Activated CD4-positive, alpha-beta T cell treated with anti-CD3 and anti-CD28 coated beads for 4 hours (primary cell): ENCODE data around the gene ZNF442.
"Not testable (repeated sequence)": the region's sequence is repeated elsewhere in the genome, so short reads cannot be mapped to it uniquely, and the experiment has no call there.

Experiments used
- DNase-seq, 2 donors: peaks; one replicate each; pipeline ENCODE4 v3.0.0-alpha.2; 2020

Gene ZNF442

DNA sequence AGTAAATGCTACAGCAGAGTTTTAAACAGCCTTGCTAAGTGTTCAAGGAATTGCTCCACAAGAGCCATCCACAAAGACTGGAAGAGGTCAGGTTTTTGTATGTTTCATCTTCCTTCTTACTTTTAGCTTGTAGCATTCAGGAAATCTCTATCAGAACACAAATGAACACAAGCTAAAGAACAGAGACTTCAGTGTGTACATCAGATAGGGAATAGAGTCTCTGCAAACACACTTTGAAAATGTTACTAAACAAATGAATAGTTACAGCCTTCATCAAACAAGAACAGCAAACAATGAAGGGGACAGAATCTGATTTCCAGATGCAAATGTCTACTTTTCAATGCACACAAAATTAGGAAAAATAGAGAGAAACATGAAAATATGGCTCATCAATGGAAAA is 39.8 kb downstream of the ZNF442 start:
- no peak for DNase-seq

DNA sequence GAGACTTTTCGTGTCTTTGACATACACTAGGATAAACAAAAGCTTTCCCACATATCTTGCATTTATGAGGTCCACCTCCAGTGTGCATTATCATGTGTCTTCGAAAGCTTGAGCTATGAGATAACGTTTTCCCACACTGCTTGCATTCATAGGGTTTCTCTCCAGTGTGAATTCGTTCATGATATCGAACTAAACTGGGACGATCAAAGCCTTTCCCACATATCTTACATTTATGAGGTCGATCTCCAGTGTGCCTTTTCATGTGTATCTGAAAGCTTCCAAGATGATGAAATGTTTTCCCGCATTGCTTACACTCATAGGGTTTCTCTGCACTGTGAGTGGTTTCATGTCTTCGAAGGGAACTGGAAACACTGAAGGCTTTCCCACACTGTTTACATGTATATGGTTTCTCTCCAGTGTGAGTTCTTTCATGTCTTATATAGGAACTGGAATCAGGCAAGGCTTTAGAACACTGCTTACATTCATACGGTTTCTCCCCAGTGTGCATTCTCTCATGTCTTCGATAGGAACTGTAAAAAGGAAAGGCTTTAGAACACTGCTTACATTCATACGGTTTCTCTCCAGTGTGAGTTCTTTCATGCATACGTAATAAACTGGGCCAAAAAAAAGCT is 46.6 kb downstream of the ZNF442 start:
- DNase-seq: no peak

DNA sequence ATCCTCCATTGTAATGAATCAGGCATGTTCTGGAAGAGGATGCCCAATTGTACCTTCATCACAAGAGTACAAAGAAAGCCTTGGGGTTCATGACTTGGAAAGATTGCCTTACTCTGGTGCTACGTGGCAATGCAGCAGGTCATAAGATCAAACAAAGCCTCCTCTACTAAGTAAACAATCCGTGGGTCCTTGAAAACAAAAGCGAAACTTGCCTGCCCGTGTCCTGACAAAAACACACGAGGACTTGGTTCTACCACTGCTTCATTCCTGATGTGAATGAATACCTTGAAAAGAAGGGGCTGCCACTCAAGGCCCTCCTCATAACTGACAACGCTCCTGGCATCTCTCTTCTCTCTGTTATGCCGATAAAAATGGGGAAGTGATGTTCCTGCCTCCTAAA is 50.9 kb downstream of the ZNF442 start:
- no peak for DNase-seq

DNA sequence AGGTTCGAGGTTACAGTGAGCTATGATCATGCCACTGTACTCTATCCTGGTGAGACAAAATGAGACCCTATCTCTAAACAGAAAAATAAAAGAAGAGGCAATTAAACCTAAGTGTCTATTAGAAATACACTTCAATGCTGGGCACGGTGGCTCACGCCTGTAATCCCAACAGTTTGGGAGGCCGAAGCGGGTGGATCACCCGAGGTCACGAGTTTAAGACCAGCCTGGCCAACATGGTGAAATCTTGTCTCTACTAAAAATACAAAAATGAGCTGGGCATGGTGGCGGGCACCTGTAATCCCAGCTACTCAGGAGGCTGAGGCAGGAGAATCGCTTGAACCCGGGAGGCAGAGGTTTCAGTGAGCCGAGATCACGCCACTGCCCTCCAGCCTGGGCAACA is 56.6 kb downstream of the ZNF442 start:
- not testable (repeated sequence) for DNase-seq
